Activated CD4-positive, alpha-beta T cell treated with anti-CD3 and anti-CD28 coated beads for 48 hours (primary cell): Measurements from ENCODE around the gene SLC6A12.

ENCODE experiments used
- DNase-seq: peaks from one replicate; pipeline ENCODE4 v3.0.0-alpha.2; 2020

Gene SLC6A12

GRCh38 chr12:175759-176158 lies 38.2 kb downstream of the SLC6A12 start:
- no peak for DNase-seq

- DNase-seq = no peak
These were observed 38.7 kb downstream of the SLC6A12 start for GRCh38 chr12:175250-175649.

GRCh38 chr12:174596-174995 lies 39.4 kb downstream of the SLC6A12 start:
- DNase-seq = no peak

GRCh38 chr12:174124-174523 lies 39.8 kb downstream of the SLC6A12 start:
- no peak for DNase-seq

- DNase-seq = no peak
These were observed 41.2 kb downstream of the SLC6A12 start for GRCh38 chr12:172732-173161.

GRCh38 chr12:171743-172676 lies 41.9 kb downstream of the SLC6A12 start:
- no peak for DNase-seq

DNA sequence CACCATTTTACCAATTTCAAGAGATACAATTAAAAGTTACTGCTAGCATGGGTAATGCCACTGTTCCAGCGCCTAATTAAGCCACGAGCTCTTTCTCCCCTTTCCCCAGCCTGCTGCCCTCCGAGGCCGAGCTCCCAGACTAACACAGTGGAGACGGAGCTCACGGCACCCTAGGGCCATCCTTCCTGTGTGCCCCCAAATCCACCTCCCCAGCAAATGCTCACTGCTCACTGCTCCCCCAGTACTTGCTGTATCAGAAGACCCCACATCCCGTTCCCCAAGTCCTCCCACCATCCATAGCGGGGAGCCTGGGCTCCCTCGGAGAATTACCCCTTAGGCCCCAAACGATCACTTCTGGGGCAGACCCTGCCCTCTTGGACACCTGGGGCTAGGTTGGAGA lies 42.7 kb downstream of the SLC6A12 start:
- DNase-seq = no peak

DNA sequence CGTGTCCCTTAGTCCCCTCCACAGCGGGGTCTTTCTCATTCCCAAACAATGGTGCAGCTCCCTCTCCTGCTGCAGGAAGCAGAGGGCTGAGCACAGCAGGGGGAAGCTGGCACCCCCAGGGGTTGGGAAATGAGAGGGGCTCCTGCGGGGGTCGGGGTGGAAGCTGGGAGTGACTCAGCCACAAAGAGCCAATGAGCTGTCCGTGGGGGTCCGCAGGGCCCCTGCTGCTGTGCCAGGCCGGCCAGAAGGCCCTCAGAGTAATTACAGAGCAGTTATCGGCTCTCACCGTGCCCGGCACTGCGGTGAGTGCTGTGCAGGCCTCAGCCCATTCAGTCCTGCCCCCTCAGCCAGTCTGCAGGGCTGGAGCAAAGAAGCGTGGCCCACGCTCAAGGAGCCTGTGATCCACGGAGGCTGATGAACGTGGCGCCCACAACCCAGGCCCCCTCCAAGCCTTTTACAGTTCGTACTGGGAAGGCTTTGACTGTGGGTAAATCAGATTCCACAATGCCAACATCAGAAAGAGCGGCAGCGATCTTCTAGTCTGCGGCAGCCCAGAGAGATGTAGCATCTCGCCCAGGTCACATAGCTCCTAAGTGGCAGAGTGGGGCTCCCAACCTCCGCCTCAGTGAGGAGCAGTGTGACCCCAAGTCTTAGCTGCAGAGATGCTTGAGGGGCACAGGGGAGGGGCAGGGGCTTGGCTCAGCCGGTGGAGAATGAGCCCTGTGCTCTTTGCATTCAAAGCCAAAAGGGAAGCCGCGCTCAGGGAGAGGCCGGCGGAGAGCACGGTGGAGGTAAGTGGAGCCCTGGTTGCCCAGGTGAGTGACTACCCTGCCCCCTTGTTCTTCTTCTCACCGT lies 43.4 kb downstream of the SLC6A12 start:
- DNase-seq = no peak

GRCh38 chr12:169528-170370 lies 44.2 kb downstream of the SLC6A12 start:
- no peak for DNase-seq

GRCh38 chr12:168763-169525 lies 45.0 kb downstream of the SLC6A12 start:
- DNase-seq = no peak

DNA sequence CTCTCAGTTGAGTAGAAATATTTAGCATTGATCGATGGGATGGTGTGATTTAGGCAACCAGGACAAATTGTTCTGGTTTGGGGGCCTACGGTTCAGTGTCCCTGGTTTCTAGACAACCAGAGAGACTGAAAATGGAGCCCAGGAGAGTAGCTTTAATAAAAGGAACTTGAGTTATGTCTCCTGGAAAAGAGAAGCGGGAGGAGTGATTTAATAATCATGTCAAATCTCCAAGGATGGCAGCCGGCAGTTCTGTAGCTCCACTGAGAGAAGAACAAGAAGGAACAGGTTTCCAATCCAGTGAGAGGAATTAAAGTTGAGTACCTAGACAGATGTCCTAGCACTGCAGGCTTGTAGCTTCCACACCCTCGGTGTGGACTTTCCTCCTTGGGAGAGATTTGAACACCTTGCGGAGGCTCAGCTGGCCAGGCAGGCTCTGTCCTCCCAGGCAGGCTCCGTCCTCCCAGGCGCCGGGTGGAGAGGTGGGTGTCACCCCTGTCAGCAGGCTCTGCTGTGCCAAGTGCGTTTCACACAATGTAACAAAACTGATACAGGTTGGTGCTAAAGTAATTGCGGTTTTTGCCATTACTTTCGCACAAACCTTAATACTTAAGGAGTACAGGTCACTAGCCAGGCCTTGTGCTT lies 45.9 kb downstream of the SLC6A12 start:
- DNase-seq = no peak

GRCh38 chr12:166425-167075 lies 47.4 kb downstream of the SLC6A12 start:
- DNase-seq = no peak

- DNase-seq = no peak
These were observed 48.0 kb downstream of the SLC6A12 start for GRCh38 chr12:165862-166368.

- DNase-seq = no peak
These were observed 49.8 kb downstream of the SLC6A12 start for GRCh38 chr12:164207-164606.

GRCh38 chr12:163406-163986 lies 50.5 kb downstream of the SLC6A12 start:
- no peak for DNase-seq

GRCh38 chr12:162467-163307 lies 51.3 kb downstream of the SLC6A12 start:
- no peak for DNase-seq

GRCh38 chr12:161823-162222 lies 52.1 kb downstream of the SLC6A12 start:
- no peak for DNase-seq

DNA sequence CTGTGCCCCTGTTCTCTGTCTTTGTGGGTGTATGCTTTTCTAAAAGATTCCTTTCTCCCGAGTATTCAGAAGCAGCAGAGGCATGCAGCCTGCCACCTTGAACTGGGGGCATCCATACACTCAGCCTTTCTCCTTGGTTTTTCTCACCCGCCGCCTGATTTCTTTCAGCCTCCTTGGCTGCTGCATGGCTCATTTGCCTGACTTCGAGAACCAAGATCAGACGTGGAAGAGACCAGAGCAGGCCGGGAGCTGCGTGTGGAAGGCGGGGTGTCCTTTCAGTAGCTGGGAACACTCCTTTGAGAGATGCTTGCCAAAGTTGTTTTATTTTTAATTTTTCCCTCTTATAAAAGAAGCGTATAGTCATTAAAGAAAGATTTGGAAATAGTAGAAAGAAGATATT lies 53.1 kb downstream of the SLC6A12 start:
- DNase-seq = no peak

DNA sequence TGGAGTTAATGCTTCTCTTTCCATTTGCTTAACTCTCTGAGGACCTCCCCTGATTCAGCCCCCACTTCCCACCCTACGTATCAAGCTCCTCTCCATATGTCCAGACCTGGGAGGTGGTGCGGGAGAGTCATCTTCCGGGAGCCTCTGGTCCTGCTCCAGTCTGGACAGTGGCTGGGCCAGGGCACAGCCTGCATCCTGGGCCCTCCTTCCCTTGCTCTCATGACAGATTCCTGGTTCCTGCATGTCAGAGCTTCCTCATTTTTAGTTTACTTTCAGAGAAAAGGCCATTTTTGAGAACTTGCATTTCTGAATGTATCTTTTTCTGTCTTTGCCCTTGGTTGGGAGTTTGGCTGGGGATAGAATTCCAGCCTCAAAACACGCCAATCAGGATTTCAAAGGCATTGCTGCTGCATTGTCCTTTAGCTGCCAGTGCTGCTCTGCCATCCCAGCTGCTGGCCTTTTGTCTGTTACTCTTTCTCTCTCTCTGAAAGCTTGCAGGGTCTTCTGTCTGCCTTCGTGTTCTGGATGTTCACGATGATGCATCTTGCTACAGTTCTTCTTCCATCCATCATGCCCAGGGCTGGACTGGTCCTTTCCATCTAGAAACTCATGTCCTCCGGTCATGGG lies 54.7 kb downstream of the SLC6A12 start:
- DNase-seq = no peak
